ENCODE data around the gene FPR2.
"Not testable (repeated sequence)": the region's sequence is repeated elsewhere in the genome, so short reads cannot be mapped to it uniquely, and the experiment has no call there.

Gene FPR2

DNA sequence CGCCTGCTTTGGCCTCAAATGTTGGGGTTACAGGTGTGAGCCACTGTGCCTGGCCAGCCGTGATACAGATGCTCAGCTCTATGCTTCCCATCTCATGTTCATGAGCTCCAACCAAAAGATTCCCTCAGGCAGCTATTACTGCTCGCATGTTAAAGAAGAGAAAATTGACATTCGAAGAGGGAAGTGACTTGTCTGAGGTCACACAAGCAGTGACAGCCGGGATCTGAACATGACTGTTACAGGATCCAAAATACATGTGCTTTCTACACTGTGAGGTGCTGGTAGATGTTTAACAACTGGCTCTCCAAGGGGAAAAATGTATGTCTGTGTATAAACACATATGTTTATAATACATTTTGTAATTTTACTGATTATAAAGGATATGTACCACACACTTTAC, 20.6 kb upstream of the FPR2 start:
- no peak for DNase-seq

- peak; percentile 93 for DNase-seq
Observed at GRCh38 chr19:51742789-51743188, 18.2 kb upstream of the FPR2 start.

GRCh38 chr19:51743405-51743804, 17.6 kb upstream of the FPR2 start:
- peak; percentile 83 for DNase-seq

DNA sequence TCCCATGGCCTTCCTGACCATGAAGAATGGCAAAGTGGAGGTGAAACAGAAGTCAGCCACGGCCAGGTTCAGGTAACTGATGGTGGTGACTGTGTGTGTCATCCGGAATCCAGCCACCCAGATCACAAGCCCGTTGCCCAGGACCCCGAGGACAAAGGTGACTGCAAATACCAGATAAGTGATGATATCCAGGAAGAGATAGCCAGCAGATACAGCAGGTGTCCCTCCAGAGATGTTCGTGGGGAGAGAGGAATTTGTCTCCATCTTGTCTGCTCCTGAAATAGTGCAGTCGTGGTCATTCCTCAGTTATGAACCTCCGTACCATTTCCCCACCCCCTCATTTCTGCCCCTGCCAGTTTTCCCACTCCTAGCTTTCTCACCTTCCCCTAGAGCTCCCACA, 14.2 kb upstream of the FPR2 start:
- no peak for DNase-seq

DNA sequence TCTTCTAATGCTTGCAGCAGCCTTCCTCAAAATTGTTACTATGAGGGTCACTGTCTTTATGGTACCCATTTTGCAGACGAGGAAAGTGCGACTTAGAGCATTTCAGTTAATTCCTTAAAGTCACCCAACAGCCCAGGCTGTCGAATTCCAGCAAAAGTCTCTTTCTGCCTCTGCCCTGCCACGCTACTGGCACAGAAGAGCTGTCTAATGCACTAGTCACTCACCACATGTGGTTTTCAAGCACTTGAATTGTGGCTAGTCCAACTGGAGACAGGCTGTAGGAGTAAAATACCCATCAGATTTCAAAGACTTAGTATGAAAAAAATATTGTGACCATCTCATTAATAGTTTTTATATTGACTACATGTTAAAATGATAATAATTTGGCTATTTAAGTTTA, 11.0 kb upstream of the FPR2 start:
- DNase-seq = peak; percentile 60

- DNase-seq = peak; percentile 39
Observed at GRCh38 chr19:51750400-51751094, 10.4 kb upstream of the FPR2 start.

GRCh38 chr19:51751655-51752054, 9.3 kb upstream of the FPR2 start, which contains the start of gene FPR1:
TSS of gene FPR1 (minus strand) at chr19:51751878. CDS start at chr19:51746994, 4,884 bp downstream.
- DNase-seq = peak; percentile 63

DNA sequence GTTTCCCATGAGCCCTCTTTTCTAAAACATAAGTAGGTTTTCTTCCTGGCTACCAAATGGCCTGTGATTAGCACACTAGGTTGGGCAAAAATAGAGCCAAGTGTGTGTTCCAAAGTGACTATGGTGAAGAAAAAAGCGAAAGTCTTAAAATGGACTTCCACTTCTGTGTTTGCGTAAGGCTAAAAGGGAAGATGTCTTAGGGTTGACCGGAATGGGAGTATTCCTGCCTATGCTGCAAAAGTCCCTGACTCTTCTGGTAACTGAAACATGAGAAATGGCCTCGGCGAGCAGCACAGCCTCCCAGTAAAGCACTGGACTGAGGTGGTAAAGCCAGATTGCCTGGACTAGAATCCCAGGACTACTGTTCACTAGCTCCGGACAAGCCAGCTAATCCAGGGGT, 6.9 kb upstream of the FPR2 start:
- no peak for DNase-seq

DNA sequence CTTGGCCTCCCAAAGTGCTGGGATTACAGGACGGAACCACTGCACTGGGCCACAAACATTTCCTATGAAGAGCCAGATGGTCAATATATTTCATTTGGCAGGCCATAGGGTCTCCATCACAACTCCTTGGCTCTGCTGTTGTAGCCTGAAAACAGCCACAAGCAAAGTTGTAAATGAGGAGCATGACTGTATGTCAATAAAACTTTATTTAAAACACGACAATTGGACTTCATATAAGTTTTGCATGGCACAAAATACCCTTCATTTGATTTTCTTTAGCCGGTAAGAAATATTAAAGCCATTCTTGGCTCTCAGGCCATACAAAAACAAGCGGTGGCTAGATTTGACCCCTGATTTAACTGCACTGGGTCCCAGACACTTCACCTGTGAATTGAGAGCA, 6.2 kb upstream of the FPR2 start:
- DNase-seq = no peak

DNA sequence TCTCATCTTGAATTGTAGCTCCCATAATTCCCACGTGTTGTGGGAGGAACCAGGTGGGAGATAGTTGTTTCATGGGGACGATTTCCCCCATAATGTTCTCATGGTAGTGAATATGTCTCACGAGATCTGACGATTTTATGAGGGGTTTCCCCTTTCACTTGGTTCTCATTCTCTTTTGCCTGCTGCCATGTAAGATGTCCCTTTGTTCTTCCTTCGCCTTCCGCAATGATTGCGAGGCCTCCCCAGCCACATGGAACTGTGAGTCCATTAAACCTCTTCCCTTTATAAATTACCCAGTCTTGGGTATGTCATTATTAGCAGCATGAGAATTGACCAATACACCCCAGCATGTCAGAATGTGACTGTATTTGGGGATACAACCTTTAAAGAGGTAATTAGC, 5.4 kb upstream of the FPR2 start:
- no peak for DNase-seq

- DNase-seq = no peak
Observed at GRCh38 chr19:51761696-51762095, 716 bp downstream of the FPR2 start.

- DNase-seq = no peak
Observed at GRCh38 chr19:51765086-51765485, 4.1 kb downstream of the FPR2 start.

GRCh38 chr19:51766461-51766860, 5.5 kb downstream of the FPR2 start:
- no peak for DNase-seq

DNA sequence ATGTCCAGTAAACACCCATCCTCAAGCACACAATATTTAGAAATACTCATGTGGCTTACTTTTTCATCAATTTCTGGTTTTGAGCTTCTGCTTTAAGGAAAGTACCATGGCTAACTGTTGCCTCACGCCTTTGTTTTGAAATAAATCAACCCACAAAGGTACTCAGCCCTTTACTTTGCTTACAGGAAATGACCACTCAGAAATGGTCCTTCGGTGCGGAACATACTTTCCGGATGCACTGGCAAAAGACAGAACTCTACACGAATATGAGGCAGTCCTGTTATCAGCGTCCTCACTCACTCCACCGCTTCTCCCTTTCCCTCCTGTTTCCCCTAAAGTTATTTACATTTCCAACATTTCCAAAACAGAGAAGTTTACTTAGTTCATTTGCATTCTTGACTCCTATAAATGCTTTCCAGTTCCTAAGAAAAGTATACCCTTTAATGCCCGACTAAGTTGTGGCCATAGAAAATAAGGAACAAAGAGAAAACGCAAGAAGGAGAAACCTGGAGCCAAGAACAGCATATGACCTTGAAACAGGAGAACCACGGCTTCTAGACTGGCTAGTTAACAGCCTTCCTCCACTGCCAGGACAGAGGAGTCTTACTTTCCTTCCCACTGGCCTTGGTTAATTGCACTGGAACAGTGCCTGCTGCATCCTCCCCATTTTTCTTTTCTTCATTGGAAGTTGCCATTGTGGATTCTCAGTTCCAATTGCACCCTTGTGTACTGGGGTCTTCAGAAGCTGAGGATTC, 10.6 kb downstream of the FPR2 start:
- no peak for DNase-seq

DNA sequence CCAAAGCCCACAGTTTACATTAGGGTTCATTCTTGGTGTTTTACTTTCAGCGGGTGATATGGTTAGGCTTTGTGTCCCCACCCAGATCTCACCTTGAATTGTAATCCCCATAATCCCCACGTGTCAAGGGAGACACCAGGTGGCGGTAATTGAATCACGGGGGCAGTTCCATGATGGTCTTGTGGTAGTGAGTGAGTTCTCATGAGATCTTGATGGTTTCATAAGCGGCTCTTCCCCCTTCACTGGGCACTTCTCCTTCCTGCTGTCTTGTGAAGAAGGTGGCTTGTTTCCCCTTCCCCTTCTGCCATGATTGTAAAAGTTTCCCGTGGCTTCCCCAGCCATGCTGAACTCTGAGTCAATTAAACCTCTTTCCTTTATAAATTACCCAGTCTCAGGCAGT, 12.0 kb downstream of the FPR2 start:
- DNase-seq = no peak

GRCh38 chr19:51776561-51776960, 15.6 kb downstream of the FPR2 start:
- DNase-seq = not testable (repeated sequence)

GRCh38 chr19:51777570-51778462, 16.8 kb downstream of the FPR2 start:
- peak; percentile 79 for DNase-seq

DNA sequence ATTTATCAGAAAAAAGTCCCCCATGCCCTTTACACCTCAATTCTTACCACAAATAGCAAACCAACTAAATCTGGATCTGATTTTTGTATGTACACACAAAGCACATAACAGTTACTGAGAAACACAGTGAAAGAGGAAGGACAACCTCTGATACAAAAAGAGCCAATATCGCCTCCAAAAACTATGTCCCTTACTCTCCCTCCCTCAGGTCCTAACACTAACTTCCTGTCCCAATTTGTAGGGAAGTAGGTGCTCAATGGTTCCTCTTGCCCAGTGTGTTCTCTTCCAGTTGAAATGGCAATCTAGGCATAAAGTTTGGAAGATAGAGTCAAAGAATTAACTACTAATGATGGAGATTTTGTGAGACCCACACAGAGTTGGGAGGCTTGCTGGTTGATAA, 18.2 kb downstream of the FPR2 start:
- DNase-seq = no peak

- DNase-seq = no peak
Observed at GRCh38 chr19:51779703-51780102, 18.7 kb downstream of the FPR2 start.

GRCh38 chr19:51780270-51780669, 19.3 kb downstream of the FPR2 start:
- DNase-seq = no peak

DNA sequence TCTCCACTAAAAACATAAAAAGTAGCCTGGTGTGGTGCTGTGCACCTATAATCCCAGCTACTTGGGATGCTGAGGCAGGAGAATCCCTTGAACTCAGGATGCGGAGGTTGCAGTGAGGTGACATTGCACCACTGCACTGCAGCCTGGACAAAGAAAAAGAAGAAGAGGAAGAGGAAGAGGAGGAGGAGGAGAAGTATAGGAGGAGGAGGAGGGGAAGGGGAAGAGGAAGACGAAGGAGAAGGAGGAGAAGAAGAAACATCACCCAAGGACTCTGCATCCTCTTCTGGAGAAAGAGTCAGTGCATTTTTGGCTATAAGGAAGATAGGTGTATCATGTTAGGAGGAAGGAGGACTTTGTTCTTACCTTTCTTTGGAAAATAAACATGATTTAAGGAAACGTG, 21.0 kb downstream of the FPR2 start:
- no peak for DNase-seq

DNA sequence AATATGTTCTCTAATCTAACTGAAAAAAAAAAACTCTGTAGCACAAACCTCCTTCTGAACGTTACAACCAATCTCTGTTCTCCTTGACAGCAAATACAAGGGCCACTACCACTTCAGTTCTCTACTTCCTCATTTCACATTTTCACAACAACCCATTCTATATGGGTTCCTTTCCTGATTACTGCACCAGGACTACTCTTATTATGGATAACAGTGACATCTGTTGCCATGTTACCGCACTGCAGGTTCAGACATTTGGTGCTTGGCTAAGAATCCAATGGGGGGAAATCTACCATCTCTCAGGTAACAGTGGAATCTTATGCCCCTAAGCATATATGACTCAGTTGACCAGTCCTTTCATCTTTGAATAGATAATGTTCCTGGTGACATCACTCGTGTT, 22.4 kb downstream of the FPR2 start:
- peak; percentile 17 for DNase-seq

DNA sequence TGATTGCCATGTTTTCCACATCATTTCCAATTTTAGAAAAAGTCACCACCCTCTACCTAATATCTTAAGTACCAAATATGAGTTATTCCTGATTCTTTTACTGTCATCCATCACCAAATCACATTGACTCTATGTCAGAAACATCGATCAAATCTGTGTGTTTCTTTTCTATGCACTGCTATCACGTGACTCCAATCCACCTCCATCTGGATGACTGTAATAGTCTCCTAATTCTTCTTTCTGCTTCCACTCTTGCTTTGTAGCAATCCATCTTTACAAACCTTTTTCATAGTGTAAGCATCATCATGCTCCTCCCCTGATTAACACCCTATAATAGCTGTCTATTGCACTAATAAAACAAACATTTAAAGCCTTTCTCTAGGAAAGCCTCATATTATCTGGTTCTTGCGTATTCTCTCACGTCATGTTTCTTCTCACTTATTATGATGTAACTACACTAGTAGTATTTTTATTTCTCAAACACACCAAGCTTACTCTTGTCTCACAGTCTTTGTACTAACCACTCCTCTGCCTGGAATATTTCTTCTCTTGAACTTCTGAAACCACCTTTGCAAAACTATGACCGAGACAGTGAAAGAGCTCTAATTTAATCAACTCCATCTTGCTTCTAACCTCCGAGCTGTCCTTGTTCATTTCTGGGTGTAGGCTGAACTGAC, 23.3 kb downstream of the FPR2 start:
- no peak for DNase-seq
